ENCODE measurements around the gene ANO4.

Gene ANO4

DNA sequence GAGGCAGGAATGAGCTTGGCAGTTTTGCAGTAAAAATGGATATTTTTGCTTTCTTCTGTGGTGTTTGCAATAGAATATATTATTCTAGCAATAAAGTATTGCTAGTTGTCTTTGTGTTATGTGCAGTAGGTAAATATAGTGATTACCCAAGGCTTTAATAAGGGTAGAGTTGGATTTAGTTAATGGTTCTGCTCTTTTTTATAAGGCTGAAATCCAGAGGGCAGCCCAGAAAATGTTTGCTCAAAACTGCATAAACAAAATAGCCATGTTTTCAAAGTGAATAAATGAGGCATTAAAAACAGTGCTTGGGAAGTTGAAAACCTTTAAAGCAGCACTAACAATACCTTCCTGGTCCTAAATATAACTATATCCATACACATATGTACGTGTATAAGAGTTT is 253.1 kb downstream of the ANO4 start:
- no peak for ATAC-seq
- TF ChIP-seq ZNF70 (CRISPR knock-in tag; IDR thresholded peaks at IDR 0.05) (no peak), ZFP30 (CRISPR knock-in tag; IDR thresholded peaks at IDR 0.05) (no peak), ZFP3 (CRISPR knock-in tag; IDR thresholded peaks at IDR 0.05) (no peak), BACH2 (CRISPR knock-in tag; IDR thresholded peaks at IDR 0.05; ENCODE audit: borderline replicate concordance) (no peak), ZNF565 (CRISPR knock-in tag; conservative IDR thresholded peaks at IDR 0.05; ENCODE audit: low read depth) (no peak), PPARA (CRISPR knock-in tag; IDR thresholded peaks at IDR 0.05; ENCODE audit: borderline replicate concordance) (no peak)
- TF ChIP-seq, protein P1, sequence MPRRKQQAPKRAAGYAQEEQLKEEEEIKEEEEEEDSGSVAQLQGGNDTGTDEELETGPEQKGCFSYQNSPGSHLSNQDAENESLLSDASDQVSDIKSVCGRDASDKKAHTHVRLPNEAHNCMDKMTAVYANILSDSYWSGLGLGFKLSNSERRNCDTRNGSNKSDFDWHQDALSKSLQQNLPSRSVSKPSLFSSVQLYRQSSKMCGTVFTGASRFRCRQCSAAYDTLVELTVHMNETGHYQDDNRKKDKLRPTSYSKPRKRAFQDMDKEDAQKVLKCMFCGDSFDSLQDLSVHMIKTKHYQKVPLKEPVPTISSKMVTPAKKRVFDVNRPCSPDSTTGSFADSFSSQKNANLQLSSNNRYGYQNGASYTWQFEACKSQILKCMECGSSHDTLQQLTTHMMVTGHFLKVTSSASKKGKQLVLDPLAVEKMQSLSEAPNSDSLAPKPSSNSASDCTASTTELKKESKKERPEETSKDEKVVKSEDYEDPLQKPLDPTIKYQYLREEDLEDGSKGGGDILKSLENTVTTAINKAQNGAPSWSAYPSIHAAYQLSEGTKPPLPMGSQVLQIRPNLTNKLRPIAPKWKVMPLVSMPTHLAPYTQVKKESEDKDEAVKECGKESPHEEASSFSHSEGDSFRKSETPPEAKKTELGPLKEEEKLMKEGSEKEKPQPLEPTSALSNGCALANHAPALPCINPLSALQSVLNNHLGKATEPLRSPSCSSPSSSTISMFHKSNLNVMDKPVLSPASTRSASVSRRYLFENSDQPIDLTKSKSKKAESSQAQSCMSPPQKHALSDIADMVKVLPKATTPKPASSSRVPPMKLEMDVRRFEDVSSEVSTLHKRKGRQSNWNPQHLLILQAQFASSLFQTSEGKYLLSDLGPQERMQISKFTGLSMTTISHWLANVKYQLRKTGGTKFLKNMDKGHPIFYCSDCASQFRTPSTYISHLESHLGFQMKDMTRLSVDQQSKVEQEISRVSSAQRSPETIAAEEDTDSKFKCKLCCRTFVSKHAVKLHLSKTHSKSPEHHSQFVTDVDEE (CRISPR knock-in tag; IDR thresholded peaks at IDR 0.05) = no peak
- TF ChIP-seq, protein P2, sequence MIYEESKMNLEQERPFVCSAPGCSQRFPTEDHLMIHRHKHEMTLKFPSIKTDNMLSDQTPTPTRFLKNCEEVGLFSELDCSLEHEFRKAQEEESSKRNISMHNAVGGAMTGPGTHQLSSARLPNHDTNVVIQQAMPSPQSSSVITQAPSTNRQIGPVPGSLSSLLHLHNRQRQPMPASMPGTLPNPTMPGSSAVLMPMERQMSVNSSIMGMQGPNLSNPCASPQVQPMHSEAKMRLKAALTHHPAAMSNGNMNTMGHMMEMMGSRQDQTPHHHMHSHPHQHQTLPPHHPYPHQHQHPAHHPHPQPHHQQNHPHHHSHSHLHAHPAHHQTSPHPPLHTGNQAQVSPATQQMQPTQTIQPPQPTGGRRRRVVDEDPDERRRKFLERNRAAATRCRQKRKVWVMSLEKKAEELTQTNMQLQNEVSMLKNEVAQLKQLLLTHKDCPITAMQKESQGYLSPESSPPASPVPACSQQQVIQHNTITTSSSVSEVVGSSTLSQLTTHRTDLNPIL (CRISPR knock-in tag; IDR thresholded peaks at IDR 0.05; ENCODE audit: low read depth) = no peak

DNA sequence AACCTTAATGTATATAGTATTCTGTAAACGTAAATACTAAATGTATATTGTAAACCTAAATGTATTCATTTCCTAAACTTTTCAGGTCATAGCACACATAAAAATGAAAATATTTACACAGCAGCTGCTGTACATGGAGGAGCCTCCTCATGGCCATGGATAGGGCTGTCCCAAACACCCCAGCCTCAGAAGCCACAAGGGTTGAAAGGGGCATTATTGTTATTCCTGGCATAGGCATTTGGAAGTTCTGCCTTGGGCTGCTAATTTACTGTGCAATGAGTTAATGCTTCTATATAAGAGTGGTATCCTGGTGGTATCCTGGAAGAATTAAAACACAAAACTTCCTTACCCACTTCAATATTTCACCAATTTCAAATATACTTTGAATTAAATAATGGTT is 256.1 kb downstream of the ANO4 start:
- no peak for ATAC-seq
- no peak for TF ChIP-seq ISL1 (CRISPR knock-in tag; IDR thresholded peaks at IDR 0.05)
- TF ChIP-seq, protein P3, sequence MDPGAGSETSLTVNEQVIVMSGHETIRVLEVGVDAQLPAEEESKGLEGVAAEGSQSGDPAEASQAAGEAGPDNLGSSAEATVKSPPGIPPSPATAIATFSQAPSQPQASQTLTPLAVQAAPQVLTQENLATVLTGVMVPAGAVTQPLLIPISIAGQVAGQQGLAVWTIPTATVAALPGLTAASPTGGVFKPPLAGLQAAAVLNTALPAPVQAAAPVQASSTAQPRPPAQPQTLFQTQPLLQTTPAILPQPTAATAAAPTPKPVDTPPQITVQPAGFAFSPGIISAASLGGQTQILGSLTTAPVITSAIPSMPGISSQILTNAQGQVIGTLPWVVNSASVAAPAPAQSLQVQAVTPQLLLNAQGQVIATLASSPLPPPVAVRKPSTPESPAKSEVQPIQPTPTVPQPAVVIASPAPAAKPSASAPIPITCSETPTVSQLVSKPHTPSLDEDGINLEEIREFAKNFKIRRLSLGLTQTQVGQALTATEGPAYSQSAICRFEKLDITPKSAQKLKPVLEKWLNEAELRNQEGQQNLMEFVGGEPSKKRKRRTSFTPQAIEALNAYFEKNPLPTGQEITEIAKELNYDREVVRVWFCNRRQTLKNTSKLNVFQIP (CRISPR knock-in tag; IDR thresholded peaks at IDR 0.05; ENCODE audit: borderline replicate concordance, low read depth) = no peak
- TF ChIP-seq, protein P4, sequence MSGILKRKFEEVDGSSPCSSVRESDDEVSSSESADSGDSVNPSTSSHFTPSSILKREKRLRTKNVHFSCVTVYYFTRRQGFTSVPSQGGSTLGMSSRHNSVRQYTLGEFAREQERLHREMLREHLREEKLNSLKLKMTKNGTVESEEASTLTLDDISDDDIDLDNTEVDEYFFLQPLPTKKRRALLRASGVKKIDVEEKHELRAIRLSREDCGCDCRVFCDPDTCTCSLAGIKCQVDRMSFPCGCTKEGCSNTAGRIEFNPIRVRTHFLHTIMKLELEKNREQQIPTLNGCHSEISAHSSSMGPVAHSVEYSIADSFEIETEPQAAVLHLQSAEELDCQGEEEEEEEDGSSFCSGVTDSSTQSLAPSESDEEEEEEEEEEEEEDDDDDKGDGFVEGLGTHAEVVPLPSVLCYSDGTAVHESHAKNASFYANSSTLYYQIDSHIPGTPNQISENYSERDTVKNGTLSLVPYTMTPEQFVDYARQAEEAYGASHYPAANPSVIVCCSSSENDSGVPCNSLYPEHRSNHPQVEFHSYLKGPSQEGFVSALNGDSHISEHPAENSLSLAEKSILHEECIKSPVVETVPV (CRISPR knock-in tag; IDR thresholded peaks at IDR 0.05) = no peak
- no peak for TF ChIP-seq TOX (CRISPR knock-in tag; IDR thresholded peaks at IDR 0.05; ENCODE audit: borderline replicate concordance)
- TF ChIP-seq, protein P5, sequence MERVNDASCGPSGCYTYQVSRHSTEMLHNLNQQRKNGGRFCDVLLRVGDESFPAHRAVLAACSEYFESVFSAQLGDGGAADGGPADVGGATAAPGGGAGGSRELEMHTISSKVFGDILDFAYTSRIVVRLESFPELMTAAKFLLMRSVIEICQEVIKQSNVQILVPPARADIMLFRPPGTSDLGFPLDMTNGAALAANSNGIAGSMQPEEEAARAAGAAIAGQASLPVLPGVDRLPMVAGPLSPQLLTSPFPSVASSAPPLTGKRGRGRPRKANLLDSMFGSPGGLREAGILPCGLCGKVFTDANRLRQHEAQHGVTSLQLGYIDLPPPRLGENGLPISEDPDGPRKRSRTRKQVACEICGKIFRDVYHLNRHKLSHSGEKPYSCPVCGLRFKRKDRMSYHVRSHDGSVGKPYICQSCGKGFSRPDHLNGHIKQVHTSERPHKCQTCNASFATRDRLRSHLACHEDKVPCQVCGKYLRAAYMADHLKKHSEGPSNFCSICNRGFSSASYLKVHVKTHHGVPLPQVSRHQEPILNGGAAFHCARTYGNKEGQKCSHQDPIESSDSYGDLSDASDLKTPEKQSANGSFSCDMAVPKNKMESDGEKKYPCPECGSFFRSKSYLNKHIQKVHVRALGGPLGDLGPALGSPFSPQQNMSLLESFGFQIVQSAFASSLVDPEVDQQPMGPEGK (CRISPR knock-in tag; IDR thresholded peaks at IDR 0.05; ENCODE audit: borderline replicate concordance) = no peak
- no peak for TF ChIP-seq GLIS3 (CRISPR knock-in tag; IDR thresholded peaks at IDR 0.05)
- no peak for TF ChIP-seq OSR1 (CRISPR knock-in tag; IDR thresholded peaks at IDR 0.05)
- no peak for TF ChIP-seq TCF4 (CRISPR knock-in tag; IDR thresholded peaks at IDR 0.05; ENCODE audit: borderline replicate concordance)
- no peak for TF ChIP-seq ARNTL (CRISPR knock-in tag; IDR thresholded peaks at IDR 0.05; ENCODE audit: borderline replicate concordance, low read depth)
- TF ChIP-seq ZNF70 (CRISPR knock-in tag; IDR thresholded peaks at IDR 0.05) = no peak

DNA sequence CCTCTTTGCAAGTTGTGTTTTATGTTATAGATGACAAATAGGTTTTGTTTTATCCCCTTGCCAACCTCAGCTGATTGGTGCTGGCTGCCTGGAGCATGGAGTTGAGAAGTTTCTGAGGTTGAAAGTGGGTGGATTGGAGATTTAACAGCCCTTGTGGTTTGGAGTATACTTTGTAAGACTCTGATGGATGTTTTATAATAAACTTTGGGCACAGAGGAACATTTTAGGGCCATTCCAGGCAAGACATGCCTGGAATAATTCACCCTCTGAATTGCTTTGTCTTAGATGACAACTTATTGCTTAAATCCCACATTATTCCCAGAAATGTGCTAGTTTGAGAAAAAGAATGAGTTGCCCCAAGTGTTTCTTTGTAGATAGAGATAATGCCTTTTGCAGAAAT is 256.6 kb downstream of the ANO4 start:
- no peak for ATAC-seq
- TF ChIP-seq, protein P5 (CRISPR knock-in tag; IDR thresholded peaks at IDR 0.05; ENCODE audit: borderline replicate concordance) = no peak
- TF ChIP-seq, protein P4 (CRISPR knock-in tag; IDR thresholded peaks at IDR 0.05) = no peak
- TF ChIP-seq, protein P2 (CRISPR knock-in tag; IDR thresholded peaks at IDR 0.05; ENCODE audit: low read depth) = no peak
- TF ChIP-seq ZNF70 (CRISPR knock-in tag; IDR thresholded peaks at IDR 0.05) (no peak), TCF4 (CRISPR knock-in tag; IDR thresholded peaks at IDR 0.05; ENCODE audit: borderline replicate concordance) (no peak), RARB (CRISPR knock-in tag; IDR thresholded peaks at IDR 0.05) (no peak), CSDC2 (CRISPR knock-in tag; IDR thresholded peaks at IDR 0.05) (no peak), ISL1 (CRISPR knock-in tag; IDR thresholded peaks at IDR 0.05) (no peak), BACH2 (CRISPR knock-in tag; IDR thresholded peaks at IDR 0.05; ENCODE audit: borderline replicate concordance) (no peak), ESRRG (CRISPR knock-in tag; IDR thresholded peaks at IDR 0.05) (no peak), ZFP30 (CRISPR knock-in tag; IDR thresholded peaks at IDR 0.05) (no peak), ZFP3 (CRISPR knock-in tag; IDR thresholded peaks at IDR 0.05) (no peak), ARNTL (CRISPR knock-in tag; IDR thresholded peaks at IDR 0.05; ENCODE audit: borderline replicate concordance, low read depth) (no peak), PPARA (CRISPR knock-in tag; IDR thresholded peaks at IDR 0.05; ENCODE audit: borderline replicate concordance) (no peak), TOX (CRISPR knock-in tag; IDR thresholded peaks at IDR 0.05; ENCODE audit: borderline replicate concordance) (no peak), GLIS3 (CRISPR knock-in tag; IDR thresholded peaks at IDR 0.05) (no peak)
- TF ChIP-seq, protein P3 (CRISPR knock-in tag; IDR thresholded peaks at IDR 0.05; ENCODE audit: borderline replicate concordance, low read depth) = no peak
